CD14-positive monocyte (primary cell): Measurements from ENCODE around the gene FAM9C. TPM values are rescaled to one million over a fixed set of nuclear protein-coding genes. Genes with fewer than 3 reads are reported as not detected.

Experiments
- DNase-seq, 3 donors: peaks; one replicate each; pipeline ENCODE4 v3.0.0-alpha.2; 2011 to 2022
- H2AFZ ChIP-seq: 2 replicates; pipeline ENCODE4 v1.6.0; 2012; ENCODE audit warnings: mild to moderate bottlenecking, low read depth, low read length, inconsistent platforms; ENCODE audit not compliant: insufficient read depth, poor library complexity, severe bottlenecking
- H3K27ac ChIP-seq, 2 donors: 1 replicate in 1 of 2; 2 replicates in 1 of 2; pipeline ENCODE4 v1.5.1; 2012 to 2013; ENCODE audit warnings: low read length in 2 of 2, control low read depth in 1 of 2, inconsistent platforms in 1 of 2, low read depth in 1 of 2, mild to moderate bottlenecking in 1 of 2
- H3K27me3 ChIP-seq, 2 donors: one replicate each; pipeline versions ENCODE4 v1.6.0 to v1.6.1; 2011 to 2013; ENCODE audit warnings: low read length in 2 of 2; ENCODE audit not compliant: control insufficient read depth in 2 of 2, insufficient read depth in 2 of 2
- H3K36me3 ChIP-seq, 2 donors: replicated peaks in 1 of 2; 1 replicate in 1 of 2; 2 replicates in 1 of 2; pipeline versions ENCODE4 v1.5.1 to v1.6.1; 2012 to 2013; ENCODE audit warnings: low read length in 2 of 2, control low read depth in 1 of 2, inconsistent platforms in 1 of 2, mild to moderate bottlenecking in 1 of 2; ENCODE audit not compliant: insufficient read depth in 2 of 2, control insufficient read depth in 1 of 2
- H3K4me1 ChIP-seq, 2 donors: 1 replicate in 1 of 2; 2 replicates in 1 of 2; pipeline versions ENCODE4 v1.5.1 to v1.6.1; 2012 to 2013; ENCODE audit warnings: low read length in 2 of 2, control low read depth in 1 of 2, inconsistent platforms in 1 of 2, mild to moderate bottlenecking in 1 of 2, moderate library complexity in 1 of 2; ENCODE audit not compliant: insufficient read depth in 2 of 2, control insufficient read depth in 1 of 2
- H3K4me2 ChIP-seq: replicated peaks from 2 replicates; pipeline ENCODE3; 2012; ENCODE audit warnings: low read length, moderate library complexity, mild to moderate bottlenecking; ENCODE audit not compliant: poor library complexity, severe bottlenecking; ENCODE audit errors: extremely low read depth
- H3K4me3 ChIP-seq, 3 experiments: fragments of 200-600 bp in 1 of 3; sonication (generic) in 1 of 3; replicated peaks in 1 of 3; 1 replicate in 2 of 3; 2 replicates in 1 of 3; pipeline ENCODE4 v1.5.1; 2011 to 2013; ENCODE audit warnings: low read length in 3 of 3, mild to moderate bottlenecking in 3 of 3, control low read depth in 2 of 3, low read depth in 2 of 3, inconsistent platforms in 1 of 3, moderate library complexity in 1 of 3
- H3K79me2 ChIP-seq: 2 replicates; pipeline ENCODE4 v1.6.0; 2012; ENCODE audit warnings: mild to moderate bottlenecking, control low read depth, inconsistent platforms, low read length, moderate library complexity; ENCODE audit not compliant: insufficient read depth
- H3K9ac ChIP-seq: 2 replicates; pipeline ENCODE4 v1.6.0; 2017; ENCODE audit warnings: low read length, mild to moderate bottlenecking; ENCODE audit not compliant: insufficient read depth, poor library complexity, severe bottlenecking
- H3K9me3 ChIP-seq, 2 donors: replicated peaks in 1 of 2; 1 replicate in 1 of 2; 2 replicates in 1 of 2; pipeline versions ENCODE4 v1.5.1 to v1.6.1; 2012 to 2013; ENCODE audit warnings: low read length in 2 of 2, control low read depth in 1 of 2; ENCODE audit not compliant: control insufficient read depth in 1 of 2, insufficient read depth in 1 of 2
- H4K20me1 ChIP-seq: 2 replicates; pipeline ENCODE4 v1.6.0; 2012; ENCODE audit warnings: mild to moderate bottlenecking, low read length, control low read depth, moderate library complexity; ENCODE audit not compliant: insufficient read depth
- H3K27ac Mint-ChIP-seq, 7 donors: one replicate each; pipeline ENCODE4 v1.8.0; 2020; ENCODE audit warnings: mild to moderate bottlenecking in 7 of 7, mixed read lengths in 7 of 7, moderate library complexity in 6 of 7, inconsistent platforms in 2 of 7
- H3K27me3 Mint-ChIP-seq, 3 donors: one replicate each; pipeline ENCODE4 v1.8.0; 2021 to 2022; ENCODE audit warnings: low read depth in 3 of 3, mild to moderate bottlenecking in 3 of 3, mixed read lengths in 3 of 3, moderate library complexity in 3 of 3, inconsistent platforms in 1 of 3
- H3K36me3 Mint-ChIP-seq, 2 donors: one replicate each; pipeline ENCODE4 v1.8.0; 2020; ENCODE audit warnings: mixed read lengths in 2 of 2, inconsistent platforms in 1 of 2, mild to moderate bottlenecking in 1 of 2
- H3K4me1 Mint-ChIP-seq: one replicate; pipeline ENCODE4 v1.8.0; 2020; ENCODE audit warnings: mild to moderate bottlenecking, mixed read lengths
- H3K4me3 Mint-ChIP-seq, 2 donors: one replicate each; pipeline ENCODE4 v1.8.0; 2020; ENCODE audit warnings: mild to moderate bottlenecking in 2 of 2, mixed read lengths in 2 of 2, moderate library complexity in 1 of 2
- H3K9me3 Mint-ChIP-seq, 7 donors: one replicate each; pipeline ENCODE4 v1.8.0; 2020 to 2022; ENCODE audit warnings: mixed read lengths in 7 of 7, mild to moderate bottlenecking in 6 of 7, moderate library complexity in 6 of 7, inconsistent platforms in 2 of 7
- CTCF ChIP-seq: fragments of 200-600 bp; IDR thresholded peaks from one replicate; pipeline ENCODE4 v1.8.0; 2022; ENCODE audit warnings: antibody characterized with exemption, mild to moderate bottlenecking
- WGBS: methylation state at CpG from one replicate; pipeline ENCODE4 v1.1.5; 2013; ENCODE audit warnings: missing lambda C conversion rate; ENCODE audit not compliant: insufficient coverage; 5-methylcytosine and 5-hydroxymethylcytosine counted together
- intact Hi-C, 2 donors: fragments of 100-400 bp; cut with micrococcal nuclease; formaldehyde crosslinking; loops; one replicate each; pipeline versions ENCODE4 v1.15.0 to v1.15.1; 2023
- polyA minus RNA-seq: library from RNA; depleted of rRNA, polyadenylated mRNA; stranded (reverse); fragments of >200 nt; gene quantifications from 2 replicates; pipeline ENCODE4 v1.2.3, GENCODE V29; 2012
- polyA plus RNA-seq, 3 donors: library from polyadenylated mRNA; depleted of rRNA in 1 of 3; unstranded in 2 of 3; stranded (reverse) in 1 of 3; fragments of 300-500 nt in 2 of 3; fragments of >200 nt in 1 of 3; fragmentation: Illumina TruSeq in 2 of 3; gene quantifications; 1 replicate in 2 of 3; 2 replicates in 1 of 3; pipeline ENCODE4 v1.2.3, GENCODE V29; 2012 to 2021
- total RNA-seq, 12 experiments: library from RNA in 1 of 12; stranded (reverse) in 1 of 12; fragments of 120-200 nt in 1 of 12; gene quantifications; one replicate each; pipeline ENCODE4 v1.2.4 and lab custom pipeline; 2013 to 2026; ENCODE audit warnings: mixed read lengths in 6 of 12, inconsistent platforms in 1 of 12

The FAM9C gene
- total RNA-seq (2013) = 0.02 TPM
- polyA plus RNA-seq (not detected), polyA minus RNA-seq (not detected in 2 replicates), total RNA-seq (lab: John Stamatoyannopoulos, UW) (0 to 1.4 (median 0.59) reads per million in 11 experiments)

GRCh38 chrX:13044441-13044840 is at the start of gene FAM9C:
Gene FAM9C (minus strand): TSS chrX:13044620. CDS start chrX:13043789, 831 bp downstream.
- Histone ChIP-seq H3K9ac (no peak within 1 kb of the TSS), H3K4me1 (peaks cover 37% of the 10 kb centered on the region in 2 donors), H3K27me3 (peaks cover 0 to 12% of the 10 kb centered on the region in 2 donors), H4K20me1 (no peaks in the 10 kb centered on the region), H3K4me2 (no peak within 1 kb of the TSS), H3K27ac (no peak within 1 kb of the TSS), H3K36me3 (no peaks in the 10 kb centered on the region), H2AFZ (no peak within 1 kb of the TSS), H3K9me3 (peaks cover 0 to 3% of the 10 kb centered on the region in 2 donors), H3K4me3 (no peak within 1 kb of the TSS), H3K79me2 (peaks cover 7% of the 10 kb centered on the region)
- H3K4me3 Mint-ChIP-seq = no peak within 1 kb of the TSS
- no peaks in the 10 kb centered on the region for H3K36me3 Mint-ChIP-seq
- WGBS = 92% methylated on average over 4 of the region's 21 CpGs
- peaks cover 33% of the 10 kb centered on the region for H3K4me1 Mint-ChIP-seq
- intact Hi-C loops = no loop called here
- peaks cover 0 to 3% (median 0%) of the 10 kb centered on the region in 7 donors for H3K9me3 Mint-ChIP-seq
- H3K27me3 Mint-ChIP-seq = peaks cover 0 to 32% (median 0%) of the 10 kb centered on the region in 3 donors
- H3K27ac Mint-ChIP-seq = no peak within 1 kb of the TSS
- TF ChIP-seq CTCF = no peak
- no peak for DNase-seq

GRCh38 chrX:13093529-13094140 is 49.2 kb upstream of the FAM9C start:
- Mint-ChIP-seq H3K4me3 (peak overlapping the region in 1 of 2 donors; percentile 6), H3K4me1 (peaks cover 42% of the 10 kb centered on the region), H3K27me3 (peaks cover 0 to 58% (median 0%) of the 10 kb centered on the region in 3 donors), H3K36me3 (no peaks in the 10 kb centered on the region), H3K9me3 (peaks cover 0 to 8% (median 5%) of the 10 kb centered on the region in 7 donors), H3K27ac (peak overlapping the region; percentile 6 to 97 (median 97))
- Histone ChIP-seq H3K27me3 (peaks cover 0 to 18% of the 10 kb centered on the region in 2 donors), H3K27ac (peak overlapping the region; percentile 95), H3K4me3 (no peak overlapping the region), H3K4me2 (no peak overlapping the region), H3K36me3 (no peaks in the 10 kb centered on the region), H3K4me1 (peaks cover 48 to 49% of the 10 kb centered on the region in 2 donors), H3K9ac (no peak overlapping the region), H3K9me3 (no peaks in the 10 kb centered on the region), H2AFZ (no peak overlapping the region), H4K20me1 (no peaks in the 10 kb centered on the region), H3K79me2 (peaks cover 9% of the 10 kb centered on the region)
- no peak for TF ChIP-seq CTCF
- no peak for DNase-seq
- WGBS = 100% methylated on average over 2 of the region's 6 CpGs
- intact Hi-C loops = loop anchor here (5.0 to 10.0 kb wide), 2 partner anchors 119 to 121 kb away; partner anchors contain the start of gene TMSB4X (in 1 of the 2)
